ENCODE measurements around the gene AP1S3.

The AP1S3 gene

GRCh38 chr2:223841436-223842190 lies 4.2 kb upstream of the AP1S3 start:
- DNase-seq = no peak
- no peak overlapping the region for H3K4me3 ChIP-seq (ENCODE audit: low read depth, low read length)
- no peaks in the 10 kb centered on the region for H3K4me1 ChIP-seq
- no peaks in the 10 kb centered on the region for H3K36me3 ChIP-seq
- TF ChIP-seq CTCF (IDR thresholded peaks at IDR 0.05; ENCODE audit: low read depth, low read length) = no peak
- H3K27me3 ChIP-seq = peaks cover under 1% of the 10 kb centered on the region; the same call in 1 of the 2 replicates
- no peaks in the 10 kb centered on the region for H3K9me3 ChIP-seq

DNA sequence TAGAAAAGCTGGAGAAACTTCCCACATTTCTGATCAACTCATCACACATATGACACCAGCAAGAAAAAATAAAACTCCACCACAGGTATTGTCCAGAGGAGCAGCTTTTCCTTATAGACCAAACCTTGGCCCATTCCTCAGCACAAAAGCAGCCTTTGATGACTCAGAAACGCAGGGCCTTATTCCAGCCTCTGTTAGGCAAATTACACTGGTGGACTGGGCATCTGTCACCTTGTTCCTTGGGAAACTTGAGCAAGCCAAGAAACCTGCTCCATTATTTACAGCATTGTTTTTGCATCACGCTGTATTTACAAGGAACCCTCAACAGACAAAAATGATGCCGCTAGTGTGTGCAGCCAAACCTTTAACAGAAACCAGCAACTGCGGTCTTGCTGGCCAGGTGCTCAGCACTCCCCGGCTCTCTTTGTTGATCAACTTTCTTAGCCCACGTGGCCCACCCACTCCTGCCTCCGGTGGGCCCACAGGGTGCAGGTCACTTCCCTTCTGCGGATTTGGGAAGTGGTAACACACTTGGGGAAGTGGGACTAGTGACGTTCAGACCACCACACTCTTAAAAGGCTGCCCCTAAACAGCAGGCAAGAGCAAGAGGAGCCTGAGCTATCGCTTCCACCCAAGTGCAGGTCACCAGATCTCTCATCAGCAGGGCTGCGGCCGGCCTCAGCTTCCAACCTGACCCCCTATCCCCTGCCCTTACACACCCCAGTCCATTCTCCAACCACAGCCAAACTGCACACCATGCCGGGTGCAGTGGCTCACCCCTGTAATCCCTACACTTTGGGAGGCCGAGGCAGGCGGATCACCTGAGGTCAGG lies 1.5 kb downstream of the AP1S3 start:
- peaks cover 3% of the 10 kb centered on the region; the same call in 1 of the 2 replicates for H3K27me3 ChIP-seq
- DNase-seq = no peak
- TF ChIP-seq CTCF (IDR thresholded peaks at IDR 0.05; ENCODE audit: low read depth, low read length) = no peak
- H3K9me3 ChIP-seq = no peaks in the 10 kb centered on the region
- no peaks in the 10 kb centered on the region for H3K36me3 ChIP-seq
- H3K4me1 ChIP-seq = no peaks in the 10 kb centered on the region
- no peak overlapping the region for H3K4me3 ChIP-seq (ENCODE audit: low read depth, low read length)

GRCh38 chr2:223834431-223834830 lies 3.0 kb downstream of the AP1S3 start:
- Histone ChIP-seq H3K4me1 (no peaks in the 10 kb centered on the region), H3K4me3 (ENCODE audit: low read depth, low read length) (no peak overlapping the region)
- no peak for DNase-seq

GRCh38 chr2:223832241-223832903 lies 5.0 kb downstream of the AP1S3 start:
- H3K36me3 ChIP-seq = no peaks in the 10 kb centered on the region
- H3K4me3 ChIP-seq (ENCODE audit: low read depth, low read length) = no peak overlapping the region
- DNase-seq = no peak
- no peaks in the 10 kb centered on the region for H3K9me3 ChIP-seq
- peaks cover 3% of the 10 kb centered on the region; the same call in 1 of the 2 replicates for H3K27me3 ChIP-seq
- H3K4me1 ChIP-seq = no peaks in the 10 kb centered on the region
- no peak for TF ChIP-seq CTCF (IDR thresholded peaks at IDR 0.05; ENCODE audit: low read depth, low read length)

More at GRCh38 chr2:223834431-223834830, 3.0 kb downstream of the AP1S3 start:
- Histone ChIP-seq H3K27me3 (peaks cover 3% of the 10 kb centered on the region; the same call in 1 of the 2 replicates), H3K36me3 (no peaks in the 10 kb centered on the region), H3K9me3 (no peaks in the 10 kb centered on the region)
- no peak for TF ChIP-seq CTCF (IDR thresholded peaks at IDR 0.05; ENCODE audit: low read depth, low read length)

- no peaks in the 10 kb centered on the region for H3K36me3 ChIP-seq
Measured at GRCh38 chr2:223829128-223829527, 8.3 kb downstream of the AP1S3 start.

More at GRCh38 chr2:223829128-223829527, 8.3 kb downstream of the AP1S3 start:
- H3K4me1 ChIP-seq = no peaks in the 10 kb centered on the region
- no peak for DNase-seq
- no peak overlapping the region for H3K4me3 ChIP-seq (ENCODE audit: low read depth, low read length)
- no peaks in the 10 kb centered on the region for H3K27me3 ChIP-seq
- no peaks in the 10 kb centered on the region for H3K9me3 ChIP-seq
- no peak for TF ChIP-seq CTCF (IDR thresholded peaks at IDR 0.05; ENCODE audit: low read depth, low read length)
